HG02840 (cell line): Measurements from ENCODE around the gene ARMC7.
A peak's percentile ranks its signal among the peaks of the same experiment; 100 is the strongest.

Experiments used
- ATAC-seq: cut with Tn5 transposase; IDR thresholded peaks from one replicate; pipeline ENCODE4 v1.9.1; 2021; ENCODE audit warnings: mild to moderate bottlenecking, moderate library complexity, moderate number of reproducible peaks; ENCODE audit not compliant: unreplicated experiment, low FRiP score

The ARMC7 gene

DNA sequence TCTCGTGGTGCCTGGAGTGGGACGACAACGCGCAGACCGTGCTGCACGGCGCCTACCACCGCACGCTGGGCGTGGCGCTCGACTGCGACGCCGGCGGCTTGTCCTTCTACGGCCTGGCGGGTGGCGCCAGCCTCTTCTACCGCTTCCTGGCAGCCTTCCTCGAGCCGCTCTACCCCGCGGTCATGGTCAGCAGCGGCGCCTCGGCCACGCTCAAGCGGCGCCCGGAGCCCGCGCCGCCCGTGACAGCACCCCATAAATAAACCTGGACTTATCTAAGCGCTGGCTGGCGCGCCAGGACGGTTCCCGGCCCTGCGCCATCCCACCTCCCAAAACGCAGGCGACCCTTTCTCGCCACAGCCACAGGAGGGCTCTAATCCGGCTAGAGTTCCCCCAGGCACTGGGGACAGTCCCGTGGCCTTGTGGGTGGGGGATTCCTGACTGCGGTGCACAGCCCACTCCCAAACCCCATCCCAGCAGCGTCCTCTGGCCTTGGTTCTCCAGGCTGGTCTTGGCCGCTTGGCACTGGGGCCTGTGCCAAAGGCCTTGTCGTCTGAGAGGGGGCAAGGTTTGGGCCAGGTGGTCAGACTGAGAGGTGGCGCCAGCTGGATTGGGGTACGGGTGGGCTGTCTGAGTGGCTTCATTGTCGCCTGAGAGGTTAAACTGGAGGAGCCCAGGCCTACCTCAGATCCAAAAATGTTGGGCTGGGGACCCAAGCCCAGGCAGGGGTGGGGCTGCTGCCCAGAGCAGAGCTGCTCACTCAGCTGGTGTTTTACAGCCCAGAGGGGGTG lies 32.1 kb upstream of the ARMC7 start:
- ATAC-seq = peak; percentile 27

DNA sequence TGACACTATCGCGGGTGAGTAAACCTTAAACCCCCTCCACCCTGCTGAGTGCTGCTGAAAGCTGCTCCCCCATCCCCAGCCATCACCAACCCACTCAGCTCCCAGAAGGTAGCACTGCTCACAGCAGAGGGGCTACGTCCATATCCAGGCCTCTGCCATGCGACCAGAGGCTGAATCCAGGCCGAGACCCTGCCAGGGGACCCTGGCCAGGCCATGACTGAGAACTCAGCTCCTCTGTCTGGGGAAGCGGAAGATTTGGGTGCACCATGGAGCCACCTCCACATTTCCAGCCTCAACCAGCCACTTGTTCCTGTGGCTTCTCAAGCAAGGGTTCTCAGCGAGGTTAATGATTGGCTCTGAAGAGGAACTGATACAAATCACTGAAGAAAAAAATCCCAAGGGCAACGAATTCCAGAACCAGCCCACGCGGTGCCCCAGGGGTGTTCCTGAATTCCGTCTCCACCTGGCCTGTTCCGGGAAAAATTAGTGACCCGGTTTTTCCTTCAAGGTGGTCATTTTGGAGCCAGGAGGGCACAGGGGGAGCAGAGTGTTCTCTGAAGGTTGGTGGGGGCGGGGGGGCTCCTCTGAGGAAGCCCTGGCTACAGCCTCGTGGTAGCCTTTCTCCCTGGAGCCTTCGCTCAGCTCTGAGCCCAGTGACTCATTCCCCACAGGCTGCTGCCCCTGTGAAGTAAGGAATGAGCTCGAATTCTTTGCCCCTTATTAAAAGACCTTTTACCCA lies 31.3 kb upstream of the ARMC7 start:
- peak; percentile 49 for ATAC-seq

DNA sequence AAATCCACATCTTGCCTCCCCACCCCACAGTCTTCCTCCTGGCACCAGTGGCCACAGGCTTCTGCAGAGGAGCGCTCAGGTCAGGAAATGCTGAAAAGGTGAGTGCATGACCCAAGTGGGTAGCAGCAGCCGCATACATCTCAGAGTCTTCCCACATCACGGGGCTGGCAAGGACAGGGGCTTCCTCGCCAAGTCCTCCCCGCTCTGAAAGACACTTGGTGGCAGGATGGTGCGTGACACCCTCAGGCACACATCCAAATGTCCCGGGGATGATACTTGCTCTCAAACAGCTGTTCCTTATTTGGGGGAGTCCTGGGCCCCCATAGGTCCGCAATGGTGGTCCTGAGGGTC lies 30.8 kb upstream of the ARMC7 start:
- ATAC-seq = no peak

DNA sequence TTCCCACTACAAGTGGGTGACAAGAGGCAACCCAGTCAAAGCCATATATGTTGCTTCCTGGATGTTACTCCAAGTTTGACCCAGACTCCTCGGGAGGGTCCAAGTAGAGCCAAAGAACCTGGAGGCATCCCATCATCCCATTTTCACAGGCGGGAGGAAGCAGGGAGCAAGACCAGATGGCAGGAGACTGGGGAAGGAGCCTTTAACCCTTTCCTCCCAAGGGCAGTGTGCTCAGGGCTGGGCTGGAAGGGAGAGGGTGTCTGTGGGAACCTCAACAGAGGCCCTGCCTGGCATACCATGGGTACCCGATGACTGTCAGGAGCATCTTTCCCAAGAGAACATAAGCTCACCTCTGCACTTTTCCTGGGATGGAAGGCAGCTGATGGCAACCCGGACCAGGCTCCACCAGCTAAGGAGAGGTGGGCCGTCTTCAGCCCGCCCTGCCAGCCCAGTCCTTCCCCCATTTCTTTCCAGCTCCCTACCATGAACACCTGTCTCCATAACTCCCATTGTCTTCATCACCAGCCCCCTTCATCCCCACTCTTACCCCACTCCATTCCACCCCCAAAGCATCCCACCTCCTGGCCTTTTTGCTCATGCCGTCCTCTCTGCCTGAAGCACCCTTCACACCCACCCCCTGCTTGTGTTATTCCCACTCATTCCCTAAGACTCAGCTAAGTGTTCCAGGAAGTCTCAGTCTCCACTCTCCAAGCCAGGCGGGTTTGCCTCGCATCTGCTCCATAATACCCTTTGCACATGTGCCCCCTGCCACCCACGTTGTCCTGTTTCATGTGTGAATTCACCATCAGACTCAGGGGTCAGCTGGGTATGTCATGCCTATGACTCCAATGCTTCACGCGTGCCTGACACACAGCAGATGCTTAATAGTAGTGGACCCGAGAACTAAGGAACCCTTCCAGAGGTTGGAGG lies 27.9 kb upstream of the ARMC7 start:
- no peak for ATAC-seq

DNA sequence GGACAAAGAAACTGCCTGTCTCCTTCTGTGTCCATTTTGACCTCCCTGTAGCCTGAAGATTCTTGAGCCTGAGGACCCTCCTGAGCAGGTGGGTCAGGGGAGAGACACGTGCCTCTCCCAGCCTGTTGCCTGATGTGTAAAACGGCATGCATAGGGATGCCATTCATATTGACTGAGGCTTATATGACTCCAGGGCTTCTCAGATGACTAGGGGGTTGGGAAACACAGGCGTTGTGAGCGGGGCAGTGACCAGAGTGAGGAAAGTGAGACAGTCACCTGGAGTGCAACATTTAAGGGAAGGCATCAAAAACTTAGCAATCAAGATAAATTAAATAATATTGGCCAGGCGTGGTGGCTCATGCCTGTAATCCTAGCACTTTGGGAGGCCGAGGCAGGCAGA lies 27.1 kb upstream of the ARMC7 start:
- no peak for ATAC-seq

DNA sequence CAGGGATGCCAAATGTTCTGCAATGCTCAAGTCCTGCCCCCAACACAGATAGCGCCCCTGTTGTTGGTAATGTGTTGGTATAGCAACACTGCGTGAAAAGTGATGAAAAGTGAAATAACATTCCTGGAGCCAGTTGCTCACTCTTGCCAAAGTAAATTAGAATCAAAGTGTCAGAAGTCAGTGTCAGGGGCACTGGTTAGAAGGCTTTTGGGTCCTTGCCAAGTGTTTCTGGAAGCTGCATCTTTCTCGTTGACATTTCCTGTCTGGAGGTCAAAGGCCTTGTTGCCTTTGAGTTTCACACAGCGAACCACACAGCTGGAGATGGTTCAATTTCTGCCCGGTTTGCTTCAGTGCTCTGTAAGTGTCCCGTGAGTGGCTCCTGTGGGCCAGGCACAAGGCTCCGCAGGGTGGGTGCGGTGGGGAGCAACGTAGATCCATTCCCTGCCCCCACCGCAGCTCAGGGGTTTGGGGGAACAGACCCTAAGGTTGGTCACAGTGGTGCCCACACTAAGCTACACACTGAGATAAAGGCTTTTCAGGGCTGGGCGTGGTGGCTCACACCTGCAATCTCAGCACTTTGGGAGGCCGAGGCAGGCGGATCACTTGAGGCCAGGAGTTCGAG lies 25.6 kb upstream of the ARMC7 start:
- no peak for ATAC-seq

DNA sequence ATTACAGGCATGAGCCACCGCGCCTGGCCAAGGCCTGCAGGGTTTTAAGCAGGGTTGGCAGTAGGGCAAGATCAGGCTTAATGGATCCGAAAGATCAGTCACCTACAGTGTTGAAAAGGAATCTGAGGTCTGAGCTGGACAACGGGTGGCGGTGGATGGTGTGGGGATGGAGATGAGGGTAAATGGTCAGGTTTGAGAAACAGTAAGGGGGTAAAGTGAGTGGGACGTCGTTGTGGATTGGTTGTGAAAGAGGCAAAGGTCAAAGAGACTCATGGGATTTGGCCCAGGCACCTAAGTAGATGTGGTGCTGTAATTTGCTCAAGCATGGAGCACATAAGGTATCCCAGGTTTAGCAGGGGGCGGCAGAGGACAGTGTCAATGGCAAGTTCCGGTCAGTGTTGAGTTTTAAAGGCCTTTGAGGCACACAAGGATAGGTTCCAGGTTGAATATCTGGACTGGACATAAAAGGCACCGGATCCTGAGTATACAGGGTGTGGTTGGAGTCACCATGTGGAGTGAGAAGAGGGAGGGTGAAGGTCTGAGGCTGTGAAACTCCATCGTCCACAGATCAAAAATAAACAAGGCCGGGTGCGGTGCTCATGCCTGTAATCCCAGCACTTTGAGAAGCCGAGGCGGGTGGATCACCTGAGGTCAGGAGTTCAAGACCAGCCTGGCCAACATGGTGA lies 23.1 kb upstream of the ARMC7 start:
- ATAC-seq = no peak

DNA sequence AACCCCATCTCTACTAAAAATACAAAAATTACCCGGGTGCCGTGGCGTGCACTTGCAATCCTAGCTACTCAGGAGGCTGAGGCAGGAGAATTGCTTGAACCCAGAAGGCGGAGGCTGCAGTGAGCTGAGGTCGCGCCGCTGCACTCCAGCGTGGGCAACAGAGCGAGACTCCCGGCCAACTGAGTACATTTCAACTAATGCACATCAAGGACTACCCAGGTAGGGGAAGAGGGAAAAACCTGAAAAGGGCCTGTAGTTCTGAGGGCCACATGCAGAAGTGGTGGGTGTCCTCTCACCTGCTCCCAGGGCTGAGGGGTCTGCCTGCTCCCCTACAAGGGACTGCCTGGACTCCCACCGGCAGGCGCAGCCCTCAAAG lies 22.6 kb upstream of the ARMC7 start:
- ATAC-seq = no peak

DNA sequence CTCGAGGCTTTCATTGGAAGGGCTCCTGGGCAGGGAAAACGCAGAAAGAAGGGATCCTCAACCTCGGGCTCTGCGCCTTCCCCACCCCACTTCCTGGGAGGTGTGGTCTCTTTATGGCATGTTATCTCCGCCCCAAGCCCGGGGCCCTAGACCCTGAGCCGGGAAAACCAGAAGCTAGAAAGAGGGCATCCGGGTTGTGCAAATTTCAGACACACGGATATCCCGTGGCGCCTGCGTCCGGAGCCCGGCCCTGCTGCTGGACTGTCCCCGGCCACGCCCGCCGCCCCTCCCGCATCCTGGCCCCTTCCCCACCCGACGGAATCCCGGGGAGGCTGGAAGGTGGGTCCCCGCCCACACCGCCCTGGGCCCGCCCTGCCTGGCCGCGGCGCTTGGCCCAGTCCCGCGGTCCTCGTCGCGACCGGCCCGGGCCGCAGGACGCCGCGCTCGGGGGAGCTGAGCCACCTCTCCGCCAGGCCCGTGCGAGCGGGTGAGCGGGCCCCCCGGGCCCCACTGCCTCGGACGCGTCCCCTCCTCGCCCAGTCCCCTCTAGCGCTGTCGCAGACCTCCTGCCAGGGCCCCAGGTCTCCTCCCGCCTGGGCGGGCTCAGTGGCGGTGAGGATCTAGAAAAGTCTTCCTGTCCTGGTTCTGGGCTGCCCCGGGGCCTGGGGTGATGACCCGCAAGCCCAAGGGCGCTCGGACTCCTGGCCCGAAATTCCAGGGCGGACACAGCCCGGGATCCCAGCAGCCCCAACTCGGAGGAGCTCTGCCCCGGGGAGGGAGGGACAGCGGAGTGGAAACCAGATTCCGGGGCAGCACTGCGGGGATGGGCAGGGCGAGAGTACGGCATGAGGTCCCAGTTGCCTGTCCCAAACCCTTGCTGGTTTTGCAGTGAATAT lies 22.0 kb upstream of the ARMC7 start, which contains the start of gene SLC16A5:
SLC16A5 (plus strand) TSS at position 397 of the 896 bp plus-strand sequence. CDS start 5,683 bp downstream, outside the sequence.
- peak; percentile 58 for ATAC-seq

DNA sequence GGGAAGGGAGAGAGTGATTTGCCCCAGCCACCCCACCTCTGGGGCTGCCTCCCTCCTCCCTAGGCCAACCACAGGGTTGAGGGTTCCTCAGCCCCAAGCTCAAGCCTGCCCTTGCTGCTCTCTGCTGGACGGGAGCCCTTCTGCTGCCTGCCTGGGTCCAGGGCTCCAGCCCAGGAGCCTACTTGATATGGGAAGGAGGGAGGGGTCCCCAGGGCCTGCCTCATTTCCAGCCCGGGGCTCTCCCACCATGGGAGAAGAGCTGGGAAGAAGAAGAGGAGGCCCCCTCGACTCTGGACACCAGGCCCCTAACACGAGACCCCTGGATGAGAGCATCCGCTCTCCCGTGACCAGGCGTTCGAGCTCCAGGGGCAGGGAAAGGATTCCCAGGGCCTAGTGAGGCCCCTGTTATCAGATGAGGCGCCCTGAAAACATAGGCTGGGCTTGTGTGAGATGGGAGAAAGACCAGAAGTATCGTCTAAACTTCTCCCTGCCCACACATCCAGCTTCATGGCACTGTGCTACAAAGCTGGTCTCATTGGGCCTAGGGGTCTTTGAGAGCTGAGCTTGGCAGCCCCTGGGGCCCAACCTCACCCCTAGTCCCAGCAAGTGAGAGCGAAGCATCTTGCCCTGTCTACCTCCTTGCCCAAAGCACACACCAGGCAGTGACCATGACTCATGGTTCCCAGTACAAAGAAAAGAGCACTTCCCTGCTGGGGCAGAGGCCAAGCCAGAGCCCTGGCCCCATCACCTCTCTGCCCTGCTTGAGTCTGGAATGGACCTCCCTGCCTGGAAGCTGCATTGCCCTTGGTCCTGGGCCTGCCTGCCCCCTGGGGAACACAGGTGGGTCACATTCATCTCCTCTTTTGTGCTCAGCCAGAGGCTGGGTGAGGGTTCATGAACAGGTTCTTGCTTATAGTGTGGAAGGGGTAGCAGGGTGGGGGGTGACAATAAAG lies 21.0 kb upstream of the ARMC7 start:
- no peak for ATAC-seq

DNA sequence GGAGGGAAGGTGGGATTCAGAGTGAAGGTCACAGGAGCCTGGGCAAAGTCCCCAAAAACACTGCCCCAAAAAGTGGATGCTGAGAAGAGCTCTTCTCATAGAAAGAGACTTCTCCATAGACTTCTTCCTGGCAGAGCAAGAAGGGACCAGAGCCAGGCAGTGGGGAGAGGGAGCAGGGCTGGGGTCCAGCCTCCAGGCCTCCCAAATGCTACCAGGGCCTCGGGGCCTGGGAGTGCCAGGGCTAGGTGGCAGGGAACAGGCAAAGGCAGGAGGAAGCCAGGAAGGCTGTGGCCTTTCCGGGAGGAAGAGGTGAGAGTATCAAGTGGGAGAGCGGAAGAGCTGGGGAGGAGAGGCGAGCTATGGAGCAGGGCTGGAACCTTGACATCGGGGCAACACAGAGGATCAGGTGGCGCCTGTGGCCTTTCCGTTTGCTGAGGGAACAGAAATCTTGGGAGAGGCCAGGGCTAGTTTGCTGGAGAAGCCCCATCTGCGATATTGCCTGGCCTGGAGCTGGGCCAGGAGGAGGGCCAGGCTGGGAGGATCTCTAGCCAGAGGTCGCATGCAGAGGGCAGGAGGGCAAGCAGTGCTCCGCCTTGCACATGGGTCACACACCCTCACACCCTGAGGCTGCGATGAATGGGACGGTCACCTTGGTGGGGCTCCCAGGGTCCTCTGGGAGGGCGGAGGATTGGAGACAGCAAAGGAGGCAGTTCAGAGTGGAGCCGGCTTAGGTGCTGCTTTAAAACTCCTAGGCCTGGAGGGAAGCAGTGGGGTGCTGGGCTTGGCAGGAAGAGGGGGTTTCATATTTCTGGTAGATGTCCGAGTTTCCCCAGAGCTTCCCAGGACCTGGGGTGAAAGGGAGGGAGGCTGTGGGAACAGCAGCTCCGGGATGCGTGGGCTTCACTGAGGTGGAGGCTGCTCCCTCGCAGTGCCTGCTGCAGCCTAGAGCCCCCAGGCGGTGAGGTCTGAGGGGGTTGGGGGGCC lies 18.6 kb upstream of the ARMC7 start:
- no peak for ATAC-seq

DNA sequence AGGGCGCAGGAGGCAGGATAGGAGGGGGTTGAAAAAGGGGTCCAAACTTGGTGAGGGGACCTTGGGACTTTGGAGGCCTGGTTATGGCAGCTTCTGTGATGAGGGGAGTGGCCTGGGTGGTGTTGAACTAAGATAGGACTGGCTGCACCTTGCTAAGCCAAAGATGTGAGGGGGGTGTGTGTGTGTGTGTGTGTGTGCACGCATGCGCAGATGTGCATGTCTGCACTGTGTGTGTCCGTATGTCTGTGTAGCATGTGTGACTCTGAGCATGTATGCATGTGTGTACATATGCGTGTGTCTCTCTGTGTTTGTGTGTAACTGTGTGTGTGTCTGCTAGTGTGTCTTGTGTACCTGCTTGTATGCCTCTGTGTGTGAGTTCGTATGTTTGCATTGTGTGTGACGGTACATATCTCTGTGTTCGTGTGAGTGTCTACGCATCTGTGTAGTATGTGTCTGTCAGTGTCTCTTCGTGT lies 17.9 kb upstream of the ARMC7 start:
- no peak for ATAC-seq

DNA sequence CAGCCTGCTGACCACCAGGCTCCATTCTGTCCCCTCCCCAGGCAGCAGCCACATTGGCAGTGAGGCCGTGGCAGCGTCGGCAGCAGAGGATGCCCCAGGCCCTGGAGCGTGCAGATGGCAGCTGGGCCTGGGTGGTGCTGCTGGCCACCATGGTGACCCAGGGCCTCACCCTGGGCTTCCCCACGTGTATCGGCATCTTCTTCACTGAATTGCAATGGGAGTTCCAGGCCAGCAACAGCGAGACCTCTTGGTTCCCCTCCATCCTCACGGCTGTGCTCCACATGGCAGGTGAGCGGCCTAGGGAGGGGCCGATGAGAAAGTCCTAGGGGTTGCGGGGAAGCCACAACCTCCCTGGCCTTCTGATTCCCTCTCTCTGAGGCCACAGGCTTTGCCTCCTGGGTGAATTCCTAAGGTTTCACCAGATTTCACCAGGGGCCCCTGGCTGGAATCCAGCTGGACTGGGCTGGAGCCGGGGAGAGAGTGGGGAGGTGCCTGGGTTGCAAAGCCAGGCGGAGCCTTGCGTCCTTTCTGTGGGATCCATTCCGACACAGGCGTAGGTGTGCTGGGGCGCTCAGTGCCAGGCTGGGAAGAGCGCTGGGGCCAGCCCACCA lies 16.1 kb upstream of the ARMC7 start:
- no peak for ATAC-seq

DNA sequence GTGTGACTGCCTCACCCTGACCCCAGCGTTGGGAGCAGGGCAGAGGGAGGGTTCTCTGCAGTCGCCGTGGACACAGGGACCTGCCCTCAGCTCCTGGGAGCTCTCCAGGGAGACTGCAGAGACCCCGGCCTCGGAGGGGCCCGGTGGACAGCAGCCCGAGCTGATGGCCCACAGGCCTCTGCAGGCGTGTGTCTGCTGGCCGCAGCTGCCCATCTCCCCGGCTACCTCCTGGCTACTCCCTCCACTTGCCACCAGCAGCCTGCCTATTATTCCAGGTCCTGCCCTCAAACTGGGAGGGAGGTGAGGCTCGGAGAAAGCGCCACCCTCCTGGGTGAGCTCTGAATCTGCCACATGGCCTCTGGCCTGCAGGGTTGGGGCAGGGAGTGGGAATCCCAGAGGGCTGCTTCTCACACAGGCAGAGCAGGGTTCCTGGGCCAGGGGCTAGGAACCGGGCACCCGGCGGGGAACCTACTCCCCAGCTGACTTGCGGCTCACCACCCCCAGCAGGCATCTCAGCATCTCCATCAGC lies 14.8 kb upstream of the ARMC7 start:
- ATAC-seq = no peak

DNA sequence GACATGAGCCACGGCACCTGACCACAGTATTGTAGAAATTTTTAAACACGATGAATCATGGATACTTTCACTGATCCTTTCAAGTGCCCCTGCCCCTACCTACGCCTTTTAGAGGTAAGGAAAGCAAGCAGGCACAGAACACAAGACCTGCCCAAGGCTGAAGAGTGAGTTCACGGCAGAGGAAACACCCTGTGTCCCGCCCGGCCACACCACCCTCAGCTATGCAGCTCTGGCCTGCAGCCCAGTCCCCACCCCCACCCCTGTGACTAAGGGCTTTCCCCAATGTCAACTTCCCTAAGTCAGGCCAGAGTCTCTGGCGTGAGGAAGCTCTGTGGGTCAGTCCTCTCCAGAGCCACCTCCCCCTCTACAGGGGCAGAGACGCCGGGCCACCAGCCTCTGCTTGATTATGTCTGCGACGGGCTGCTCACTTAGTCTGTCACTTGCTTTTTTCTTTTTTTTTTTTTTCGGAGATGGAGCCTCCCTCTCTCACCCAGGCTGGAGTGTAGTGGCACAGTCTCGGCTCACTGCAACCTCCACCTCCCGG lies 13.6 kb upstream of the ARMC7 start:
- no peak for ATAC-seq

DNA sequence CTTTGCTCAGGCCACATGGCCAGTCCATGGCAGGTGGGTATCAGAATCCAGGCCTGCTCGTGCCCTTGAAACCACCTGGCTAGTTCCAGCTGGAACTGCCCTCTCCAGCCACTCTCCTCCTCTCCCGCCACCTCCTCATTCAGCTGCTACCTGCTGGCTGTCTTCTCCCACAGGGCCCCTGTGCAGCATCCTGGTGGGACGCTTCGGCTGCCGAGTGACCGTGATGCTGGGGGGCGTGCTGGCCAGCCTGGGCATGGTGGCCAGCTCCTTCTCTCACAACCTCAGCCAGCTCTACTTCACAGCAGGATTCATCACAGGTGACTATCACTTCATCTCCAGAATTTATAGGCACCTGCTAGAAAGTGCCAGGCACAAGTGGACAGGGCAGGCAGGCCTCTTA lies 11.9 kb upstream of the ARMC7 start:
- no peak for ATAC-seq
